K562 (cell line): ENCODE measurements around the gene DNMT3A. TPM values are rescaled to one million over a fixed set of nuclear protein-coding genes. Genes with fewer than 3 reads are reported as not detected.

ENCODE experiments used
- ATAC-seq: fragments of 200-7000 bp; cut with Tn5 transposase; 3 replicates; pipeline ENCODE4 v1.9.1; 2020; ENCODE audit warnings: moderate library complexity
- BruUV-seq: library from RNA; stranded (reverse); fragments of 400-500 nt; replicated peaks from 2 replicates; lab custom pipeline; 2021; lab: Mats Ljungman, UMichigan
- CTCF ChIA-PET: fragments of 300-600 bp; formaldehyde crosslinking; extraction: SDS; loops from one replicate; lab custom pipeline; 2021; ENCODE audit warnings: low intra/inter-chr PET ratio; lab: Yijun Ruan, JAX
- POLR2A ChIA-PET: fragments of 300-600, 350-650 bp; sonication (Branson Sonifier 250); formaldehyde crosslinking; extraction: SDS; loops from one replicate; lab custom pipeline; 2021; ENCODE audit warnings: antibody characterized with exemption, inconsistent platforms; lab: Yijun Ruan, JAX
- DNase-seq, 4 experiments: peaks; one replicate each; pipeline versions ENCODE4 v3.0.0 to v3.0.0-alpha.2; 2011 to 2018; ENCODE audit warnings: low spot score in 3 of 4, mixed read lengths in 3 of 4; ENCODE audit errors: extremely low read depth in 1 of 4
- FAIRE-seq: peaks from 2 replicates; lab custom pipeline; 2011; peaks lifted over from hg19 to GRCh38; lab: Jason Lieb, UNC
- H2AFZ ChIP-seq: 2 replicates; pipeline ENCODE4 v1.6.0; 2011; ENCODE audit warnings: low read depth, low read length, control low read depth, inconsistent platforms
- H3K27ac ChIP-seq: fragments of 200-600 bp; 3 replicates; pipeline ENCODE4 v1.8.0; 2011; ENCODE audit warnings: low read depth, mild to moderate bottlenecking, control low read depth, inconsistent platforms, low read length, moderate library complexity, mixed read lengths; ENCODE audit errors: extremely low read depth
- H3K27me3 ChIP-seq, 2 experiments: fragments of 300-600 bp in 1 of 2; 2 replicates in 1 of 2; 3 replicates in 1 of 2; pipeline versions ENCODE4 v1.6.0 to v1.8.0; 2011; ENCODE audit warnings: inconsistent platforms in 2 of 2, low read length in 2 of 2, mild to moderate bottlenecking in 1 of 2, mixed read lengths in 1 of 2, moderate library complexity in 1 of 2; ENCODE audit not compliant: control insufficient read depth in 2 of 2, insufficient read depth in 2 of 2
- H3K36me3 ChIP-seq: fragments of 300-600 bp; 3 replicates; pipeline ENCODE4 v1.8.0; 2011; ENCODE audit warnings: mild to moderate bottlenecking, low read length, inconsistent platforms; ENCODE audit not compliant: control insufficient read depth, insufficient read depth
- H3K4me1 ChIP-seq, 2 experiments: fragments of 200-600 bp in 1 of 2; replicated peaks in 1 of 2; 2 replicates in 1 of 2; 3 replicates in 1 of 2; pipeline versions ENCODE4 v1.5.1 to v1.8.0; 2011; ENCODE audit warnings: inconsistent platforms in 2 of 2, low read length in 2 of 2, mild to moderate bottlenecking in 1 of 2, mixed read lengths in 1 of 2, moderate library complexity in 1 of 2; ENCODE audit not compliant: control insufficient read depth in 2 of 2, insufficient read depth in 2 of 2
- H3K4me2 ChIP-seq: 2 replicates; pipeline ENCODE4 v1.6.1; 2011; ENCODE audit warnings: low read length, control low read depth, inconsistent platforms, mixed read lengths; ENCODE audit not compliant: insufficient read depth
- H3K4me3 ChIP-seq: fragments of 200-600 bp; sonication (generic), shearing (Covaris generic); 2 replicates; pipeline ENCODE4 v1.5.1; 2016; ENCODE audit warnings: control low read depth, inconsistent platforms
- H3K79me2 ChIP-seq: fragments of 200-600 bp; 3 replicates; pipeline ENCODE4 v1.8.0; 2011; ENCODE audit warnings: low read length, inconsistent platforms; ENCODE audit not compliant: control insufficient read depth, insufficient read depth
- H3K9ac ChIP-seq, 2 experiments: 2 replicates each; pipeline versions ENCODE4 v1.6.0 to v1.6.1; 2011; ENCODE audit warnings: low read depth in 2 of 2, low read length in 2 of 2, control low read depth in 1 of 2, inconsistent platforms in 1 of 2, mild to moderate bottlenecking in 1 of 2, mixed read lengths in 1 of 2; ENCODE audit not compliant: insufficient read depth in 1 of 2
- H3K9me1 ChIP-seq: one replicate; pipeline ENCODE4 v1.6.0; 2011; ENCODE audit warnings: inconsistent platforms, mild to moderate bottlenecking, low read length, moderate library complexity; ENCODE audit not compliant: control insufficient read depth, insufficient read depth
- H3K9me3 ChIP-seq: replicated peaks from 2 replicates; pipeline ENCODE4 v1.5.1; 2011; ENCODE audit warnings: low read depth, low read length, inconsistent platforms; ENCODE audit not compliant: control insufficient read depth, insufficient read depth
- H4K20me1 ChIP-seq: replicated peaks from 2 replicates; pipeline ENCODE4 v1.6.1; 2011; ENCODE audit warnings: low read length, inconsistent platforms, mixed read lengths; ENCODE audit not compliant: control insufficient read depth, insufficient read depth
- ATF2 ChIP-seq: sonication (generic); formaldehyde crosslinking; IDR thresholded peaks from 2 replicates; pipeline ENCODE4 v1.8.1; 2022; ENCODE audit warnings: missing genetic modification reagents
- CBFA2T2 ChIP-seq: fragments of 450-650 bp; conservative IDR thresholded peaks from 2 replicates; pipeline ENCODE4 v1.6.1; 2017; ENCODE audit warnings: mild to moderate bottlenecking
- ETS2 ChIP-seq: IDR thresholded peaks from 2 replicates; pipeline ENCODE4 v1.6.1; 2016; ENCODE audit warnings: borderline replicate concordance, missing genetic modification characterization, mild to moderate bottlenecking, moderate library complexity, missing compliant biosample characterization; ENCODE audit not compliant: poor library complexity, severe bottlenecking
- KAT8 ChIP-seq: fragments of 450-650 bp; IDR thresholded peaks from 2 replicates; pipeline ENCODE4 v1.6.1; 2016; ENCODE audit warnings: low read depth, mild to moderate bottlenecking
- KLF16 ChIP-seq: IDR thresholded peaks from 2 replicates; pipeline ENCODE4 v1.6.1; 2016; ENCODE audit warnings: antibody characterized with exemption
- MNT ChIP-seq, 2 experiments: fragments of 450-650 bp; conservative IDR thresholded peaks; 2 replicates each; pipeline ENCODE4 v1.6.1; 2017; ENCODE audit warnings: mild to moderate bottlenecking in 2 of 2, moderate library complexity in 2 of 2
- MXI1 ChIP-seq: IDR thresholded peaks from 2 replicates; pipeline ENCODE4 v1.6.1; 2011; ENCODE audit warnings: low read depth, mild to moderate bottlenecking, improper control_type of control experiment, low read length
- NCOA1 ChIP-seq: fragments of 450-650 bp; IDR thresholded peaks from 2 replicates; pipeline ENCODE4 v1.6.1; 2016; ENCODE audit warnings: low read depth
- NFRKB ChIP-seq: fragments of 450-650 bp; IDR thresholded peaks from 2 replicates; pipeline ENCODE4 v1.6.1; 2016; ENCODE audit warnings: low read depth
- NR4A1 ChIP-seq, 2 experiments: fragments of 250-450 bp in 1 of 2; fragments of 450-650 bp in 1 of 2; sonication (Bioruptor Pico) in 1 of 2; IDR thresholded peaks; 2 replicates each; pipeline versions ENCODE4 v1.4.0 to v1.6.1; 2016 to 2020; ENCODE audit warnings: mild to moderate bottlenecking in 2 of 2, missing compliant biosample characterization in 1 of 2, missing genetic modification characterization in 1 of 2, moderate library complexity in 1 of 2
- OTX1 ChIP-seq: fragments of 450-650 bp; formaldehyde crosslinking; IDR thresholded peaks from 2 replicates; pipeline ENCODE4 v1.4.0; 2022; ENCODE audit warnings: mild to moderate bottlenecking
- SIN3B ChIP-seq: fragments of 450-650 bp; IDR thresholded peaks from 2 replicates; pipeline ENCODE4 v1.6.1; 2017; ENCODE audit warnings: low read depth, mild to moderate bottlenecking, moderate library complexity
- SMARCA4 ChIP-seq: fragments of 450-650 bp; IDR thresholded peaks from 2 replicates; pipeline ENCODE4 v1.6.1; 2016
- WHSC1 ChIP-seq: IDR thresholded peaks from one replicate; pipeline ENCODE4 v1.6.1; 2012; ENCODE audit warnings: low read length, control low read depth, inconsistent platforms
- ZBTB8A ChIP-seq: fragments of 450-650 bp; IDR thresholded peaks from 2 replicates; pipeline ENCODE4 v1.6.1; 2018; ENCODE audit warnings: mild to moderate bottlenecking, moderate library complexity; ENCODE audit not compliant: partially characterized antibody
- ZNF224 ChIP-seq: sonication (generic); formaldehyde crosslinking; IDR thresholded peaks from 2 replicates; pipeline ENCODE4 v1.8.0; 2022; ENCODE audit warnings: mild to moderate bottlenecking, missing genetic modification reagents
- WGBS: fragments of 100-300 bp; shearing (Covaris generic); methylation state at CpG from one replicate; pipeline ENCODE4 v1.1.6; 2016; ENCODE audit warnings: low coverage, mixed read lengths; ENCODE audit not compliant: insufficient coverage; ENCODE audit errors: missing lambda C conversion rate; 5-methylcytosine and 5-hydroxymethylcytosine counted together
- in situ Hi-C: fragments of 300-500 bp; cut with MboI; formaldehyde crosslinking; loops from 4 replicates; pipeline ENCODE4 v1.15.0; 2018; ENCODE audit warnings: inconsistent platforms, mixed read lengths
- intact Hi-C: fragments of 100-400 bp; cut with micrococcal nuclease; formaldehyde crosslinking; loops from 2 replicates; pipeline ENCODE4 v1.14.2; 2022
- polyA plus RNA-seq, 8 experiments: library from polyadenylated mRNA; depleted of rRNA in 4 of 8; stranded (reverse) in 5 of 8; unstranded in 3 of 8; fragments of >200 nt; fragmentation: Nextera tagmentation in 2 of 8; fragmentation: Illumina TruSeq in 1 of 8; extraction: Ambion mirVana in 2 of 8; extraction: Trizol in 1 of 8; gene quantifications; 2 replicates each; pipeline versions ENCODE4 v1.2.1 to v1.2.3, GENCODE V29; 2011 to 2014; ENCODE audit warnings: inconsistent platforms in 1 of 8, missing spikeins in 1 of 8
- total RNA-seq, 7 experiments: library from RNA; depleted of rRNA in 6 of 7; stranded (reverse); fragments of >200 nt in 6 of 7; fragmentation: Illumina TruSeq in 2 of 7; extraction: Trizol in 2 of 7; gene quantifications; 2 replicates each; pipeline versions ENCODE4 v1.2.1 to v1.2.3, GENCODE V29; 2011 to 2021; ENCODE audit warnings: low replicate concordance in 1 of 7

The DNMT3A gene
- total and polyA plus RNA-seq, 9 of the 15 experiments (the other 6 are each of a cell fraction or from before 2014, with no cell fraction given), result 3.0 to 16.0 (median 6.1) TPM

DNA sequence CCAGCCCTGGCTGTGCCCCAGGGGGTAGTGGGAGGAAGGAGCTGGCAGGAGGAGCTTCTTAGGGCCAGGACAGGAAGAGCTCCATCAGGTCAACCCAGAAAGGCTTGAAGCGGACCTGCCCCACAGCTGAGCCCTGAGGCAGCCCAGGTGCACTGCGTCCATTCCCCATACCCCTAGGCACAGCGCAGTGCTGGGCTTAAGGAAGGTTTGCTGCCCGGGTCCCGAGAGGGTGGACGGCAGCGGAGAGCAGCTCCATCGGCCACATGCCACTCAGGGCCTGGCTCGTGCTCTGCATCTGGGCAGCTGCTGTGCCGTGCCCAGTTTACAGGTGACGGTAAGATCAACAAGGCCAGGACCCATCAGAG lies 26.4 kb downstream of the DNMT3A start:
- Histone ChIP-seq H3K4me2 (no peak overlapping the region), H3K36me3 (no peaks in the 10 kb centered on the region), H3K27me3 (peaks cover 21 to 40% of the 10 kb centered on the region in 2 experiments), H2AFZ (no peak overlapping the region), H3K4me3 (no peak overlapping the region), H3K4me1 (peaks cover 0 to 37% of the 10 kb centered on the region in 2 experiments; a peak in 2 of 5 replicates), H3K9me3 (no peaks in the 10 kb centered on the region), H3K9ac (no peak overlapping the region), H3K9me1 (no peaks in the 10 kb centered on the region), H3K79me2 (no peaks in the 10 kb centered on the region), H4K20me1 (peaks cover 9% of the 10 kb centered on the region), H3K27ac (no peak overlapping the region)
- DNase-seq (no peak), ATAC-seq (no peak), FAIRE-seq (no peak)
- WGBS, result 23% methylated on average over 11 of the region's 11 CpGs
- no TSS peak for BruUV-seq
- intact Hi-C loops, result no loop called here
- ChIA-PET CTCF (no interaction called here), POLR2A (interaction anchor here (0.6 kb wide), 1 partner anchor 398 kb away, joined by 3 read pairs; no protein-coding TSS in a partner anchor)
- TF ChIP-seq MNT (conservative IDR thresholded peaks at IDR 0.05) (no peak), ZBTB8A (no peak), NR4A1 (CRISPR knock-in tag; IDR thresholded peaks at IDR 0.05) (no peak), NR4A1 (tag; IDR thresholded peaks at IDR 0.05) (no peak), KAT8 (no peak), ATF2 (CRISPR knock-in tag) (no peak), CBFA2T2 (no peak), KLF16 (no peak), OTX1 (no peak), MXI1 (no peak), SIN3B (no peak), ZNF224 (CRISPR knock-in tag) (no peak), SMARCA4 (no peak), ETS2 (tag) (no peak), WHSC1 (no peak), NFRKB (no peak), NCOA1 (no peak)
- in situ Hi-C loops, result no loop called here
